Measurements from ENCODE around the gene NECAB2. TPM values are rescaled to one million over a fixed set of nuclear protein-coding genes. Genes with fewer than 3 reads are reported as not detected.

Gene NECAB2
- total RNA-seq, 4 donors from 2014 or later: 1.1 TPM; not detected in 3

DNA sequence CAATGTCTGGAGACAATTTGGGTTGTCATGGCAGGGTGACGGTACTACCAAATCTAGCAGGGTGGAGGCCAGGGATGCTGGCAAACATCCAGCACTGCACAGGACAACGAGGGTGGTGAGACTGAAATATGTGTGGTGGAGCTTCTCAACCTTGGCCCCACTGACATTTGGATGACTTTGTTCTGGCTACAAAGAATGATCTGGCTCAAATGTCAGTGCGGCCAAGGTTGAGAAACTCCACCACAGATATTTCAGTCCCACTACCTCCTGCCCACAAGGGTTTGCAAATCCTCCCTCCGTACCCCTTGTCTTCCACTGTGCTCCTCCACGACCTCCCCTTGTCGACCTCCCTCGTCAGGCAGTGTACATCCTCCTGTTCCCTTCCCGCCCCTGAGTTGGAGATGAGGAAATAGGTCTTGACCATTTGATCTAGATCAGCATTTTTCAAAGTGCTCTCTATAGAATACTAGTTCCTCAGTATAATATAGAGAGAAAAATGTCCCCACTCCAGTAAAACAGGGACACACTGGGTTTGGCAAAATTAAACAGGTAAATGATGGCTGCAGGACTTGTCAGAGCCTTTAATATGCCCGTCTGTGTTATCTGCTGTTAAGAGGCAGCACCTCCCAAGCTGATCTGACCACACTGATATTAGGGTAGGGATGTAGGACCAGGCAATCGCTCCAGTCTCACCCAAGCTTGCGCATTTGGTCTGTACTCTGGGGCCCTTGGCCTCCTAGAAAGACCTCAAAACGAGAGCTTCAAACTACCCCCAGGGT, 8.2 kb upstream of the NECAB2 start:
- no peak for ATAC-seq
- H3K4me1 ChIP-seq: peaks cover 0 to 24% (median 2%) of the 10 kb centered on the region in 3 donors
- 84 to 87% methylated on average over 8 to 12 of the region's 12 CpGs for WGBS, 2 donors (ENCODE audit: low coverage in 1 of 2)
- H3K36me3 ChIP-seq: peaks cover 0 to 74% of the 10 kb centered on the region in 2 donors
- no peaks in the 10 kb centered on the region for H3K27me3 ChIP-seq
- H3K4me3 ChIP-seq: no peak overlapping the region
- no peaks in the 10 kb centered on the region for H3K9me3 ChIP-seq
- TF ChIP-seq POLR2A (IDR thresholded peaks at IDR 0.05) (no peak), POLR2AphosphoS5 (IDR thresholded peaks at IDR 0.05) (no peak), EP300 (IDR thresholded peaks at IDR 0.05) (no peak)
- TF ChIP-seq, protein P1, sequence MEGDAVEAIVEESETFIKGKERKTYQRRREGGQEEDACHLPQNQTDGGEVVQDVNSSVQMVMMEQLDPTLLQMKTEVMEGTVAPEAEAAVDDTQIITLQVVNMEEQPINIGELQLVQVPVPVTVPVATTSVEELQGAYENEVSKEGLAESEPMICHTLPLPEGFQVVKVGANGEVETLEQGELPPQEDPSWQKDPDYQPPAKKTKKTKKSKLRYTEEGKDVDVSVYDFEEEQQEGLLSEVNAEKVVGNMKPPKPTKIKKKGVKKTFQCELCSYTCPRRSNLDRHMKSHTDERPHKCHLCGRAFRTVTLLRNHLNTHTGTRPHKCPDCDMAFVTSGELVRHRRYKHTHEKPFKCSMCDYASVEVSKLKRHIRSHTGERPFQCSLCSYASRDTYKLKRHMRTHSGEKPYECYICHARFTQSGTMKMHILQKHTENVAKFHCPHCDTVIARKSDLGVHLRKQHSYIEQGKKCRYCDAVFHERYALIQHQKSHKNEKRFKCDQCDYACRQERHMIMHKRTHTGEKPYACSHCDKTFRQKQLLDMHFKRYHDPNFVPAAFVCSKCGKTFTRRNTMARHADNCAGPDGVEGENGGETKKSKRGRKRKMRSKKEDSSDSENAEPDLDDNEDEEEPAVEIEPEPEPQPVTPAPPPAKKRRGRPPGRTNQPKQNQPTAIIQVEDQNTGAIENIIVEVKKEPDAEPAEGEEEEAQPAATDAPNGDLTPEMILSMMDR (IDR thresholded peaks at IDR 0.05): no peak
- no peak overlapping the region for H3K27ac ChIP-seq

DNA sequence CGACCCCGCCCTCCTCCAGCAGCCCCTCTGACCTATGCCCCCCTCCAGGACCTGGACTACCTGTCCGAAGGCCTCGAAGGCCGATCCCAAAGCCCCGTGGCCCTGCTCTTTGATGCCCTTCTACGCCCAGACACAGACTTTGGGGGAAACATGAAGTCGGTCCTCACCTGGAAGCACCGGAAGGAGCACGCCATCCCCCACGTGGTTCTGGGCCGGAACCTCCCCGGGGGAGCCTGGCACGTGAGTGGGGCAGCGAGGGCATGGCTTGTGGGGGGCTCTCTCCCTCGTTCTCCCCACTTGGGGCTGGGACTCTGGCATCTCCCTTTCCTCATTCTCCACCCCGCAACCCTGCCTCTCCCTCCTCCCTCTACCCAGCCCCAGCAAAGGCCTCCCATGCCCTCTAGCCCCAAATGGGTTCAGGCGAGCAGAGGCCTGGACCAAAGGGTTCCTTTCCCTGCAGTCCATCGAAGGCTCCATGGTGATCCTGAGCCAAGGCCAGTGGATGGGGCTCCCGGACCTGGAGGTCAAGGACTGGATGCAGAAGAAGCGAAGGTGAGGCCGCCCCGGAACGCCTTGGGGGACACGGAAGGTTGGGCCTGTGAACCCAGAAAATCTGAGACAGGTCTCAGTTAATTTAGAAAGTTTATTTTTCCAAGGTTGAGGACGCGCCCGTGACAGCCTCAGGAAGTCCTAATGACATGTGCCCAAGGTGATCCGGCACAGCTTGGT, 7.4 kb upstream of the NECAB2 start:
- no peak for ATAC-seq
- 100% methylated on average over 1 to 2 of the region's 29 CpGs for WGBS, 2 donors (ENCODE audit: low coverage in 1 of 2)
- H3K36me3 ChIP-seq: peaks cover 0 to 83% of the 10 kb centered on the region in 2 donors
- TF ChIP-seq EP300 (IDR thresholded peaks at IDR 0.05) (no peak), POLR2AphosphoS5 (IDR thresholded peaks at IDR 0.05) (no peak), POLR2A (IDR thresholded peaks at IDR 0.05) (no peak)
- TF ChIP-seq, protein P1 (IDR thresholded peaks at IDR 0.05): no peak
- H3K27ac ChIP-seq: no peak overlapping the region
- H3K4me1 ChIP-seq: peaks cover 0 to 16% (median 0%) of the 10 kb centered on the region in 3 donors
- no peak overlapping the region for H3K4me3 ChIP-seq
- no peaks in the 10 kb centered on the region for H3K27me3 ChIP-seq
- no peaks in the 10 kb centered on the region for H3K9me3 ChIP-seq

DNA sequence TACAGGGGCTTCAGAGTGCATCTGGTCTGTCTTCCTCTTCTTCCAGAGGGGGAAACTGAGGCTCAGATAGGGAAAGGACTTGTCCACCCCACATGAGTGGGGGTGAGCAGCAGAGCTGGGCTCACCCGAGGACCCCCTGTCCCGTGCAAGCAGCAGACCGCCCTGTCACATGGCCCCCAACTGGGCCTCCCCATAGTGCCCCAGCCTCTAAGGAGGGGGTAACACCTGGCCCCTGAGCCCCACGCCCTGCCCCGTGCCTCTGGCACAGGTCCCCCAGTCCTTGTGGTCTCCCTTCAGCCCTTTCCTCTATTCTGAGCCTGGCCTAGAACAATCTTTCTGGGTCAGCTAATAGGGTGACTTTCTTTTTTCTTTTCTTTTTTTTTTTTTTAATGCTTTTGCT, 6.5 kb upstream of the NECAB2 start:
- H3K36me3 ChIP-seq: peaks cover 0 to 92% of the 10 kb centered on the region in 2 donors

DNA sequence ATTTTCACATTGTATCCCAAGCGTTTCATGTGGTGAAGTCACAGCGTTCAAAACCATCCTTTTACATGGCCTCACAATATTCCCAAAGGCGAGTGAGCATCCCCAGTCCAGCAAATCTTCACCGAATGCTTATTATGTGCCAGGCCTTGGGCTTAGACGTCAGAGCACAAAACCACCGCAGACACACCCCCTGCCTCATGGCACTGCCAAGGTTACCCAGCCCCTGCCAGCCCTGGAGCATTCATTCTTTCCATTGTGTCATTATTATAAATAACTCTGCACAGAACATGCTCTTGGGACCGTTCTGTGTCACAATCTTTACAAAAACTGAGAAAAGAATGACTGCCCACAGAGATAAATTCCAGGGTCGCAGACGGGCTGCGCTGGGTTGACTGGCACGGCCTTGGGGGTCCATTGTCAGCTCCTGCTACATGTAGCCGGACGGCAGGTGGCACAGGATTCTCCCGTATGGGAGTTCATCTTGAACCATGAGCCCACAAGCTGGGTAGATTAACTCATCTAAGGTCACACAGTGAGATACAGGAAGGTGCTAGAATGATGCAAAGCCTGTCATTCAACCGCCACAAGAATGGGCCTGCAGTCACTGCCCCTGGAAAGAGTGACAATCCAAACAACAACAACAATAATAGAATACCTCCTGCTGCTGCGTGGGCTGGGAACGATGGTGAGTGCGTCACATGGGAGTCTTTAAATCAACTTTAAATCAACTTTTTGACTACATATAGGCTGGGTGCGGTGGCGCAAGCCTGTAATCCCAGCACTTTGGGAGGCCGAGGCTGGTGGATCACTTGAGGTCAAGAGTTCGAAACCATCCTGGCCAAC, 4.5 kb upstream of the NECAB2 start:
- no peak for ATAC-seq
- Histone ChIP-seq H3K9me3 (no peaks in the 10 kb centered on the region), H3K4me1 (peaks cover 0 to 6% (median 0%) of the 10 kb centered on the region in 3 donors), H3K27me3 (peaks cover 7% of the 10 kb centered on the region), H3K36me3 (peaks cover 0 to 85% of the 10 kb centered on the region in 2 donors), H3K4me3 (no peak overlapping the region), H3K27ac (no peak overlapping the region)
- 77 to 89% methylated on average over 10 to 18 of the region's 22 CpGs for WGBS, 2 donors (ENCODE audit: low coverage in 1 of 2)
- TF ChIP-seq, protein P1 (IDR thresholded peaks at IDR 0.05): no peak
- TF ChIP-seq EP300 (IDR thresholded peaks at IDR 0.05) (no peak), POLR2A (IDR thresholded peaks at IDR 0.05) (no peak), POLR2AphosphoS5 (IDR thresholded peaks at IDR 0.05) (no peak)

More for the DNA sequence above, 6.5 kb upstream of the NECAB2 start:
- TF ChIP-seq EP300 (IDR thresholded peaks at IDR 0.05): no peak
- TF ChIP-seq POLR2AphosphoS5 (IDR thresholded peaks at IDR 0.05): no peak
- TF ChIP-seq, protein P1 (IDR thresholded peaks at IDR 0.05): no peak
- TF ChIP-seq POLR2A (IDR thresholded peaks at IDR 0.05): no peak
- Histone ChIP-seq H3K4me3 (no peak overlapping the region), H3K27me3 (no peaks in the 10 kb centered on the region), H3K4me1 (peaks cover 0 to 7% (median 0%) of the 10 kb centered on the region in 3 donors), H3K27ac (no peak overlapping the region), H3K9me3 (no peaks in the 10 kb centered on the region)
- 80 to 100% methylated on average over 1 of the region's 5 CpGs for WGBS, 2 donors (ENCODE audit: low coverage in 1 of 2)
- no peak for ATAC-seq

All from gastroesophageal sphincter (tissue), 4 donors.